Sigmoid colon (tissue), 4 donors: ENCODE results near the gene ANP32E.
"Not testable (repeated sequence)": the region's sequence is repeated elsewhere in the genome, so short reads cannot be mapped to it uniquely, and the experiment has no call there.

Source experiments
- CTCF ChIP-seq, 4 experiments: fragments of 450-650 bp in 3 of 4; fragments of 200-600 bp in 1 of 4; IDR thresholded peaks; one replicate each; pipeline ENCODE4 v1.5.1; 2016 to 2019; ENCODE audit warnings: antibody characterized with exemption in 4 of 4, mild to moderate bottlenecking in 3 of 4, moderate library complexity in 2 of 4
- POLR2AphosphoS5 ChIP-seq, 4 donors: sonication (generic); formaldehyde crosslinking; IDR thresholded peaks; one replicate each; pipeline ENCODE4 v1.6.1; 2017; ENCODE audit warnings: antibody characterized with exemption in 4 of 4

DNA sequence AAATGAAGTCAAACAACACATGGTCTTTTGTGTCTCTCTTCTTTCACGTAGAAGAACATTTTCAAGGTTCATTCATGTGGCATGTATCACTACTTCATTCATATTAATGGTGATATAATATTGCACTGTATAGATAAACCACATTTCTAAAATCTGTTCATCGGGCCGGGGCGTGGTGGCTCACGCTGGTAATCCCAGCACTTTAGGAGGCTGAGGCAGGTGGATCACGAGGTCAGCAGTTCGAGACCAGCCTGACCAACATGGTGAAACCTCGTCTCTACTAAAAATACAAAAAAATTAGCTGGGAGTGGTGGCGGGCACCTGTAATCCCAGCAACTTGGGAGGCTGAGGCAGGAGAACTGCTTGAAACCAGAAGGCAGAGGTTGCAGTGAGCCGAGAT is 7.7 kb downstream of the ANP32E start:
- not testable (repeated sequence) for TF ChIP-seq CTCF, POLR2AphosphoS5 (IDR thresholded peaks at IDR 0.05)
